Stimulated activated CD8-positive, alpha-beta memory T cell treated with anti-CD3 and anti-CD28 coated beads, Interleukin-15, amount 100 ng/mL, for 24 hours (primary cell): Measurements from ENCODE around the gene PITPNC1.
"Not testable (repeated sequence)": the region's sequence is repeated elsewhere in the genome, so short reads cannot be mapped to it uniquely, and the experiment has no call there.

Experiments
- DNase-seq: peaks from one replicate; pipeline ENCODE4 v3.0.0-alpha.2; 2020; ENCODE audit warnings: low read depth

Gene PITPNC1

DNA sequence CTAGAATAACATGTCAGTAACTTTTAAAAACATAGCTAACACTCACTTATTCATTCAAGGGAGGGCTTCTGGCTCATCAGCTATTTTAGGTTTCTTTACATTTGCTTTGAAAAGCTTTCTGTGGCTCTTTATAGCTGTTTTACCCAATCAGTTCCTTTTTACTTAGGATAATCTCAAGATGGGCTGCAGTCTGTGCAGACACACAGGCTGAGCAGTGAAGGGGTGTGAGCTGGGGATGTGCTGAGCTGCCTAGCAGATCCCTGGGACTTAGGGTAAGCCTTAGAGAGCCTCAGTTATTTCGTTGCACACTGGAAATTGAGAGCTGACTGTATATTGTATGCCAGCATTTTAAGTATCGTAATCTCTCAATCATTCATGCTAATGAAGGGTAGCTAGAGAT lies 310.4 kb downstream of the PITPNC1 start:
- DNase-seq = no peak

DNA sequence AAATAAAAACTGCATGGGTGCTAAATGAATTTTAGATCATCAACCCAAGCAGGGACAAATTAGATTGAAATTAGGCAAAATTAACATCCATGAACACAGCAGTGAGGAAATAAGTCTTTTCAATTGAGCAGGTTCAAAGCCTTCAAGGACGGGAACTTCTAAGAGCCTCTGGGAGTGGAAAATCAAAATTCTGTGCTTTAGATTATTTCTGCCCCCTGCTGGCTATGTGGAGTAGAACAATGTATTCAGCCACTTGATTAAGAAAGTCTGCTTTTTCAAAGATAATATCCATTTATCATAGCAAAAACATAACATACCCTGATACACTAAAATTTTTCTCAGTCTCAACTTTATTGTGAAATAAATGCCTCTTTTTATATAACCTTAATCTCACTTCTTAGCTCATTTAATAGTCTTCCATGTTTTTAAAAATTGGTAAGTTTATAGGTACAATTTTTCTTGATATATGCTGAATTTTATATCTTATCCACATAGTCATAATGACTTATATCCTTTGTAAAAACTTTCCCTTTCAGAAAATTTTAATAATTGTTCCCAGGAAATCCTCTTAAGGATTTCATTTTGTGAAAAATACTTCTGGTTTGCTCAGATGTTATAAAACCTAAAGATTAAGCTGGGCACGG lies 312.6 kb downstream of the PITPNC1 start:
- no peak for DNase-seq

DNA sequence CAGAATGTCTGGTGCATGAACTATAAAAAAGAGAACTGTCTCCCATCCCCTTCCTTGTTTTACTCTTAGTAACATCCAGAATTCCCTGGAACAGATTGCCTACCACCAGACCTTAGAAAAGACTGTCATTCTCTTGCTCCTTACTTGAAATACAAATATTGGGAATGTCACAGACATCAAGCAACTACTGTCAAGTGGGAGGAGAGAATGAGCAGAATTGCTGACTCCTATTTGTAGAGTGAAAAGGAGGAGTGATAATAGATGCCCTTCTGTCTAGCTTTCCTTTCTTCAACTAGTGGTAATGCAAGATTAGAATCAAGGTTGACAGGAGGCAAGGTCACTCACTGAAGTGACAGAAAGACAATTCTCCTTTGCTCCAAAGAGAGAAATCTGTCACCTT lies 316.7 kb downstream of the PITPNC1 start:
- no peak for DNase-seq

DNA sequence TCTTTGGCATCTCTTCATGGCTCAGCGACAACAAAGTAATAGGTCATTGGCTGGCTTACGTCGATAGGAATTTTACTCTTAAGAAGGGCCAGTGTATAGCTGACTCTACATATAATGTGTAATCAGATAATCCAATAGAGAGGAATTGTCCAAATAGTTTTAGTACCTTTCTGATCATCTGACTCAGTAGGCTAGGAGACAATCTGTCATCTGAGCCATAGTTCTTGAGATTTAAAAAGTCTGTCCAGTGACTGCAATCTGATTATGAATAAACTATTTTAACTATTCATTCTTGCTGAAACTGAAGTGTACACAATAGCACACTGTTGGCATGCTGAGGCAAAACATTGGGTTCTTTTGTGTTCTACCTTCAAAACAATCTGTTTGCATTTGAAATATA lies 319.3 kb downstream of the PITPNC1 start:
- no peak for DNase-seq

DNA sequence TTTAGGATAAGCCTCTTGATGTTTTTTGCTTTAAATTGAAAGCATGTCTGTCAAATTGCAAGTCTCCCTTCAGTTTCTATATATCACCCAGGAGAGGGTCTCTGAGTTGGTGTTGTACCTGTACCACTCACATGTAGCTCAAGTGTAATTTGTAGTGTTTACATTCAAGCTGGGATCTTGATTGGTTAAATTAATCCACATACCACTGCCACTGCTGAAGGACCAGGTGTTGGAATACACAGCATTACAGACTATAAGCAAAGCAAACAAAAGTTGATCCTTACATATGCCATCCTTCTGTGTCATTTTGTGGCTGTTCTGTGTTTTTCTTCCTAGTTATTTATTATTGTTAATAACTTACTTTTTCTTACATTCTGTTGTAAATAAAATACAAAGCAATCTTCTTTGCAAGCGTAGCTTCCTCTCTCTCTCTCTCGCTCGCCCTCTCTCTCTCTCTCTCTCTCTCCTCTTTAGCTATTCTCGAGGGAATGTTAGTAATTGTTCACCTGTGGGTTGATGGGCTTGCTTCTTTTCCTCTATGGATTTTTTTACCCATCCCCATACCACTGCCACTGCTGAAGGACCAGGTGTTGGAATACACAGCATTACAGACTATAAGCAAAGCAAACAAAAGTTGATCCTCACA lies 319.9 kb downstream of the PITPNC1 start:
- no peak for DNase-seq

DNA sequence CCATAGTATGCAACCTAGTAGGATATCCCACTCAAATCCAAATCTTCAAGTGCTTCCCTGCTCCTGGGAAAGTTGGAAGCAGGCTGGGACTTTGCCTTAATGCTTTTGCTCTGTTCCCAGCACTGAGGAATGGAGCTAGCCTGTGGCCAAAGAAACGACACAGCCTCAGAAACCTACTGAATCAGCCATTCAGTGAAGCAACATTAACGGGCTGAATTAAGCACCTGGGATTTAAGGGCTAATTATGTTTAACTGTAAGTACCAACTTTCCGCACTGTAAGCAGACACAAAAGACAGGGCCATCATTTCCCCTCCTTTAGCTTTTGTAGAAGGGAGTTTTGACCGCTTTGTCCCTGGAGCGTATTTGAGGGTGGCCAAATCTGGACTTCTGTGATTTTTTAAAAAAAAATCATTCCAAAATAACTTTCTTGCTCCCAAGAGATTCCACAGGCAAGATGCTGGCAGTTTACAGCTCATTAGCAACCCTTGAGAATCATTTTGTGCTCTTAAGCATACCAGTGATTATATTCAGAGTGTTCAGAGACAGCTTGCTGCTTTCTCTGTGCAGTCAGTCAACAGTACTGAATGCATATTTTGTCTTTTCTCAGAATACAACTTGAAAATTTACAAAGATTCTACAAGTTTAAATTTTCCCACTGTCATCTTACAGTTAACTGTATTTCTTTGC lies 323.1 kb downstream of the PITPNC1 start:
- DNase-seq = no peak

DNA sequence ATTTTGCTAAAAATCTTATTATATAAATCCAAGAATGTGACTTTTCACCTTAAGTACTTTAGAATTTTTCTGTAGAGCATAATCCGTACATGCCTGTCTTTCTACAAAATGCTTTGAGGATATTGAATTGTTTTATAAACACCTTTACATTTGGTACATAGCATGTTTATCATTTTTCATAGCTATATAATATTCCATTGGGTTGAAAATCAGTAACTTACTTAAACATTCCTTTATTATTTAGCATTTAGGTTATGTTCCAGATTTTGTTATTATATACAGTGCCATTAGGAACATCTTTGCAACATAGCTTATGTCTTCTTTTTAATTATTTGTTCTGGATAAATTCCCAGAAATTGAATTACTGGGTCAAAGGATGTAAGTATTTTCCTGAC lies 323.6 kb downstream of the PITPNC1 start:
- no peak for DNase-seq

DNA sequence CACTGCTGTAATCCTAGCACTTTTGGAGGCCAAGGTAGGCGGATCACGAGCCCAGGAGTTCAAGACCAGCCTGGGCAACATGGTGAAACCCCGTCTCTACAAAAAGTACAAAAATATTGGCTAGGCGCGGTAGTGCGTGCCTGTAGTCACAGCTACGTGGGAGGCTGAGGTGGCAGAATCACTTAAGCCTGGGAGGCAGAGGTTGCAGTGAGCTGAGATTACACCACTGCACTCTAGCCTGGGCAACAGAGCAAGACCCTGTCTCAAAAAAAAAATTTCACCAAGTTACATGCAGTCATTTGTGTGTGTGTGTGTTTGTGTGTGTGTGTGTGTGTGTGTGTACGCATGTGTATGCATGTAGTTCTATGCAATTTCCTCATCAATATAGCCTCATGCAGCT lies 325.8 kb downstream of the PITPNC1 start:
- not testable (repeated sequence) for DNase-seq

DNA sequence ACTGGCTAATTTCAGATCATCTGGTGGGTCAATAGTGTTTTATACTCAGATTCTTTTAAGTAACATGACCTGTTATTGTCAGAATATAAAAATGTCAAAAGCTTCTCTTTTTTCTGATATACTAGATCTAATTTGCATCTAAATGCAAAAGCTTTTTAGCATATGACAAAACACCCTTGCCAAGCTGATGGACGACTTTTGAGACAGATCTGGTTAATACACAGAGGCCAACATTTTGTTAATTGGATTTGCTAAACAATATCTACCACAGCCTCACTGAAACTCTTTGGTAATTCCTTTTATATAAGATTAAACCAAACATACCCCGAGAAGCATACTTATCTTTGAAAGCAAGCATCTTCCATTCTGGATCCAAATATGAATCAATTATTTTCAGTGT lies 330.4 kb downstream of the PITPNC1 start:
- no peak for DNase-seq

DNA sequence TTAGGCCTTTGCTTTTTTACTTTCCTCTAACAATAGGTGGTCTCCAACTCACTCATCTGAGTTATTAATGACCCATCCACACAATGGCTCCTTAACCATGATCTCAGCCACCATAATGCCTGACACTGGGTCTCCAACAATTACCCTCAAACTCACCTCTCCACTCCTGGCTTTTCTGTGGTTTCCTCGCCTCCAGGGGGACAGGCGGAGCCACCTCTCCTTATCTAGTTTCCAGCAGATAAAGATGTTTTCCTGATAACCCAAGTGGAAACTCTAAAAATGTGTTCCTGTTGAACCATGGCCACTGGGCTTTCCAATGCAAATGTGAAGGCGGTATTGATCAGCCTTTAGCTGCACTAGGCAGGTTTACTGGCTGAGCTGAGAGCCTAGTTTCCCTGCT lies 331.3 kb downstream of the PITPNC1 start:
- DNase-seq = no peak

DNA sequence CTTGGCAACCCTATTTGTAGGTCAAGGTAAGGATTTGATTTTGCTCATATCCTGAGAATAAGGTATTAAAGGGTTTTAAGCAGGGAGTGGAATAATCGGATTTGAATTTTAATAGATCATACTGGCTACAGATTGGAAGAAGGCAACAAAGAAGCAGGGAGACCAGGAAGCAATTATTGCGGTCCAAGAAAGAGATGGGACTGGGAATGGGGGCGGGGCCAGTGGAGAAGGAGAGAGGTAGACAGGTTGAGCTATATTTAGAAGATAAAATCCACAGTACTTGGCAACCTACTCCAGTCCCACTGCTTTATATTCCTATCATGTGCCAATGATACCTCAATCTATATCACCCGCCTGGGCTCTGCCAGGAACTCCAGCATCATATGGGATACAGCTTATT lies 334.8 kb downstream of the PITPNC1 start:
- no peak for DNase-seq

DNA sequence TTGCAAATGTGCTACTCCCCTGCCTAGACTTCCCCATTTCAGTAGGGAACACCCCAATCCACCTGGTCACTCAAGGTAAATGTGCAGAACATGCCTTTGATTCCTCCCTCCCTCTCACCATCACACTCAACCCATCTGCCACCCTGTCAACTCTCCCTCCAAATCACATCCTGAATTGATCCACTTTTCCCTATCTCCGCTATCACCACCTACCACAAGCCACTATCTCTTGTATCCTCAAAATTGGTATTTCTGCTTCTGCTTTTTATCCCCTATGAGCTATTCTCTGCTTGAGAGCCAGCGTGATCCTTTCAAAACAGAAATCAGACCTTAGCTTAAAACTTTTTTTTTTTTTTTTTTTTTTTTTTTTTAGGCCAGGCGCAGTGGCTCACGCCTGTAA lies 335.3 kb downstream of the PITPNC1 start:
- DNase-seq = no peak

DNA sequence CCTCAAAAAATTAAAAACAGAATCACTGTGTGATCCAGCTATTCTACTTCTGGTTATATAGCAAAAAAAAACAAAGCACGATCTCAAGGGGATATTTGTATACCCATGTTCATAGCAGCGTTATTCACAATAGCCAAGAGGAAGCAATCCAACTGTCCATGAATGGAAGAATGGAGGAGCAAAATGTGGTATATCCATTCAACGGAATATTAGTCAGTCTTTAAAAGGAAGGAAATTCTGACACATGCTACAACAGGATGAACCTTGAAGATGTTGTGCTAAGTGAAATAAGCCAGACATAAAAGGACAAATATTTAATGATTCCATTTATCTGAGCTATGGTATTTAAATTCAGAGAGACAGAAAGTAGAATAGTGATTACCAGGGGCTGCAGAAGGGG lies 336.1 kb downstream of the PITPNC1 start:
- no peak for DNase-seq

DNA sequence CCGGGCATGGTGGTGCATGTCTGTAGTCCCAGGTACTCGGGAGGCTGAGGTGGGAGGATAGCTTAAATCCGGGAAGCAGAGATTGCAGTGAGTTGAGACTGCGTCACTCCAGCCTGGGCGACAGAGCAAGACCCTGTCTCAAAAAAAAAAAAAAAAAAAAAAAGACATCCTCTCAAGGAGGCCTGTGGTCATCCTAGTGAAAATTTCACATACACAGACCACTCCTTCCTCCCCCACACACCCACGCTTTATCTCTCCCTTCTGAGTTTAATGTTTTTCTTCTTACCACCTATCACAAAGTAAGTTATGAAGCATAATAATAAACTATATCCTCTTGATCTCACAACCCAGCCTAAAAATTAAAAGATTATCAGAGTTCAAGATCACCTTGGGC lies 339.3 kb downstream of the PITPNC1 start:
- no peak for DNase-seq

DNA sequence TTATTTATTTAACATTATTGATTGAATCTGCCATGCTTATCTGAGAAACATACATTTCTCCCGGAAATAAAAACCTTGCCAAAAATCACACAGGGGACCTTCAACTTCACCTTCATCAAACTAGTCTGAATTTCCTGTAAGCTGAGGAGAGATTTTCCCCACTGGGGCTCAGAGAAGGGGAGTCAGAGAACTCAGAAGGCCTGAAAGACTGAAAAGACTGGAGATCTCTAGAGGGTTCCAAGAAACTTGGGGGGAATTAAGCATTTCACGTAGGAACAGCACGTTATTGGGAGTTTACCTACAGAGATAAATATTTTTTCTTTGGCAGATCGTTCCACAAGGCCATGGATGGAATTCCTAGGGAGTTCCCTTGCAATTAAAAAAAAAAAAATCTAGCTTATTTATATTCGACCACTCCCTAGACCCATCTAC lies 340.1 kb downstream of the PITPNC1 start:
- DNase-seq = no peak

DNA sequence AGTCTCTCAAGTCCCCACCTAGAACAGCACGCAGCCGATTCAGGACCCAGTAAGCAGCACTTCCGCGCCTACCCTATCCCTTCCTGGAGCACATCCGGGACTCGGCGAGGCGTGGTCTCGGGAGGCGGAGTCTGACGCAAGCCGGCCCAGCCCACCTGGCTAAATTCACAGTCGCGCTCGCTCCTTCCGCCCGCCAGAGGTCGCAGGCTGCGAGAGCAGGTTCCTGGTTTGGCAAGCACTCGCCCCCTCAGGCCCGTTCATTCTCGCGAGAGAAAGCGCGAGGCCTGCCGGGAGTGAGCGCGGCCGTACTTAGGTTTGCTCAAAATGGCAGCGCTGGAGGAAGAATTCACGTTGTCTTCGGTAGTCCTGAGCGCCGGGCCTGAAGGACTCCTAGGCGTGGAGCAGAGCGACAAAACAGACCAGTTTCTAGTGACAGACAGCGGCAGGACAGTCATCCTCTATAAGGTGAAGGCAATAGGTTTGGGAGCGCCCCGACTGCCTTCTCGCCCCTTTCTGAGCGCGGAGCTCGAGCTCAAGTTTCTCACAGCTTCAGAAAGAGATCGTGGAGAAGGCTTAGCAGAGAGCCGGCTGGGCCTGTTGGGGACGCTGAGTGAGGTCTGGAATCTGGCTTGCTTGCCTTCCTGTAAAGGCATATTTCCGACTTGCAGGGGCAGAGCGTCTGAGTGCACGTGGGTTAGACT lies 340.7 kb downstream of the PITPNC1 start, which contains the start of gene NOL11:
NOL11 (plus strand) TSS at position 313 of the 701 bp plus-strand sequence; CDS start at position 325, 12 bp downstream.
- DNase-seq = peak; percentile 96

DNA sequence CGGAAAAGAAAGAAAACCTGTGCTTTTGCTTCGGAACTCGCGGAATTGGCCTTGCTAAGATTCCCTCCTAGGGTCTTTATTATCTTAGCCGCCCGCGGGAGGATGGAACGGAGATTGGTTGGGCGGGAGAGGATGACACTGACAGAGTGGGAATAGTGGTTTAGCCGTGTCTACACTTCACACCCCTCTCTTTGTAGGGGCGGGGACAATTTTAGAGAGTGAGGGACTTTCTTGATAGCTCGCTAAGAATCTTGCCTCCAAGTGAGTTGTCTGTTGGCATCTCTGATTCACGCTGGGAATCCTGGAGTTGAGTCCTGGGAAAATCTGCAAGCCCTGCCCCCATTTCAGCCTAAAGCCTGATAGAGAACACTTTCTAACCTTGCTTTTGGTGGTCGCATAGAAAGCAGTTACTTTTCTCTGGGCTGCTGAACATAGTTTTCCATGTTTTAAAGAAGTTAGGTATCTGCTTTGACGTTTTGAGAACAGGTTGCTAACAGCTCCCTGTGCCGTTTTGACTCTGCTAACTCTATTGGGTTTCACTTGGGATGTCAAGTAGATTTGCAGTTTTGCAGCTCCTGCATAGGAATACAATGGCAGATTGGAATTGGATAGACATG lies 341.4 kb downstream of the PITPNC1 start:
- DNase-seq = no peak

DNA sequence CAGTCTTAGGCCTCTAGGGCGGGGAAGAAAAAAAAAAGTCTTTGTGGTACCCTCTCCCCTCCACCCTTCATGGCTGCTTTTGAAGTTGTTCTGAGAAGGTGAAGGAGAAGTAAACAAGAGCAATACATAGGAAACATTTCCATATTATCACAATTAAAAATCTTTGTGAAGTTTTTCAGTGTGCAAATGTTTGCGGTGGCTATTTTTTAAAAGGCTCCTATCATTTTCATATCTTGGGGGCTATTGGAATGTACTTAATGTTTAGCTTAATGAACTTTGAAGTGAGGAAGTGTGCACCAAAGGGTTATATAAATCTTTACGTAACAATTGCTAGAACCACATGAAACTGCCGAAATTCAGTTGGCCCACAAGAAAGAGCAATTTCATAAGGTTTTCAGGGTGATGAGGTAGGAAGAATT lies 348.3 kb downstream of the PITPNC1 start:
- no peak for DNase-seq

DNA sequence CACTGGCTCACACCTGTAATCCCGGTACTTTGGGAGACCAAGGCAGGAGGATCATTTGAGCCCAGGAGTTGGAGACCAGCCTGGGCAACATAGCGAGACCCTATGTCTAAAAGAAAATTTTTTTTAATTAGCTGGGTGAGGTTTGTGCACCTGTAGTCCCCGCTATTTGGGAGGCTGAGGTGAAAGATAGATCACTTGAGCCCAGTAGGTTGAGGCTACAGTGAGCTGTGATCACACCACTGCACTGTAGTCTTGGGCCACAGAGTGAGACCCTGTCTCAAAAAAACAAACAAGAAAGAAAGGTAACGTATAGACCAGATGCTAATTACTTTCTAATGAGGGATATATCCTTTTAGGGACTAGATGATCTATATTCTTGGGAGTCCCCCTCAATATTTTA lies 348.7 kb downstream of the PITPNC1 start:
- no peak for DNase-seq

DNA sequence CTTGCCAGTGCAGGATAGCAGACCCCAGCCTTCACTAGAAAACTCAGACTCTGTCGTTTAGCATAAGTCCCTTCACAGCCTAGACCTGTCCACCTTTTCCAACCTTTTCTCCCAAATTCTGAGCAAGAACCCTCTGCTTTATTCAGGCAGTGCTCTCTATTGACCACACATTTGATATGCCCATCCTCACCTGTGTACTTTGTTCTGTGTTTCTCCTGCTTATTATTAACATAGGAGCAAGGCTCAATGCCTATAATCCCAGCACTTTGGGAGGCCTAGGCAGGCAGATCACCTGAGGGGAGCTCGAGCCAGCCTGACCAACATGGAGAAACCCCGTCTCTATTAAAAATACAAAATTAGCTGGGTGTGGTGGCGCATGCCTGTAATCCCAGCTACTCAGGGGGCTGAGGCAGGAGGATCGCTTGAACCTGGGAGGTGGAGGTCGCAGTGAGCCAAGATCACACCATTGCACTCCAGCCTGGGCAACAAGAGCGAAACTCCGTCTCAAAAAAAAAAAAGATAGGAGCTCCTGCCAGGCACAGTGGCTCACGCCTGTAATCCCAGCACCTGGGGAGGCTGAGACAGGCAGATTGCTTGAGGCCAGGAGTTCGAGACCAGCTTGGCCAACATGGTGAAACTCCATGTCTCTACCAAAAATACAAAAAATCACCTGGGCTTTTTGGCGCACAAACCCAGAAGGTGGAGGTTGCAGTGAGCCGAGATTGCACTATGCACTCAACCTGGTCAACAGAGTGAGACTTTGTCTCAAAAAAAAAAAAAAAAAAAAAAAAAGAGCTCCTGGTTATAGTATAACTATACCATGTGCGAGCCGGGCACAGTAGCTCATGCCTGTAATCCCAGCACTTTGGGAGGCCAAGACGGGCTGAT lies 350.3 kb downstream of the PITPNC1 start:
- not testable (repeated sequence) for DNase-seq

DNA sequence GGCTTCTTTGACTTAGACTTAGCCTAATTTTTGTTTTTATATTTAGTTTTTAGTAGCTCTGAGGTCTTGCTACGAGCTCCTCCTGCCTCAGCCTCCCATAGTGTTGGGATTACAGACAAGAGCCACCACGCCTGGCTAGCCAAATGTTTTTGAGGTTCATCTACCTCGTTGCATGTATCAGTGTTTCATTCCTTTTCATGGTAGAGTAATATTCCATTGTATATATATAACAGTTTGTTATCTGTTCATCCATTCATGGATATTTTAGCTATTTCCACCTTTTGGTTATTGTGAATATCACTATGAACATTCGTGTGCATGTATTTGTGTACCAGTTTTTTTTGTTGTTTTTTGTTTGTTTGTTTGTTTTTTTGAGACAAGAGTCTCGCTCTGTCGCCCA lies 352.8 kb downstream of the PITPNC1 start:
- no peak for DNase-seq
